Right renal pelvis (tissue), 4 donors: ENCODE measurements around the gene LIMS2. TPM values are rescaled to one million over a fixed set of nuclear protein-coding genes. Genes with fewer than 3 reads are reported as not detected.

Experiments used
- DNase-seq, 4 donors: peaks; one replicate each; pipeline ENCODE4 v3.0.0-alpha.2; 2013; ENCODE audit warnings: low read depth in 4 of 4, low spot score in 3 of 4, missing footprints in 1 of 4
- polyA plus RNA-seq, 4 donors: library from polyadenylated mRNA; unstranded; fragments of 120-200 nt; gene quantifications; one replicate each; pipeline ENCODE4 v1.2.1, GENCODE V29; 2013; ENCODE audit not compliant: insufficient read length in 4 of 4

LIMS2 gene
- polyA plus RNA-seq, 4 donors = 17.5 to 23.6 (median 21.2) TPM

- no peak for DNase-seq
Measured at GRCh38 chr2:127659408-127660290, 15.7 kb downstream of the LIMS2 start.

DNA sequence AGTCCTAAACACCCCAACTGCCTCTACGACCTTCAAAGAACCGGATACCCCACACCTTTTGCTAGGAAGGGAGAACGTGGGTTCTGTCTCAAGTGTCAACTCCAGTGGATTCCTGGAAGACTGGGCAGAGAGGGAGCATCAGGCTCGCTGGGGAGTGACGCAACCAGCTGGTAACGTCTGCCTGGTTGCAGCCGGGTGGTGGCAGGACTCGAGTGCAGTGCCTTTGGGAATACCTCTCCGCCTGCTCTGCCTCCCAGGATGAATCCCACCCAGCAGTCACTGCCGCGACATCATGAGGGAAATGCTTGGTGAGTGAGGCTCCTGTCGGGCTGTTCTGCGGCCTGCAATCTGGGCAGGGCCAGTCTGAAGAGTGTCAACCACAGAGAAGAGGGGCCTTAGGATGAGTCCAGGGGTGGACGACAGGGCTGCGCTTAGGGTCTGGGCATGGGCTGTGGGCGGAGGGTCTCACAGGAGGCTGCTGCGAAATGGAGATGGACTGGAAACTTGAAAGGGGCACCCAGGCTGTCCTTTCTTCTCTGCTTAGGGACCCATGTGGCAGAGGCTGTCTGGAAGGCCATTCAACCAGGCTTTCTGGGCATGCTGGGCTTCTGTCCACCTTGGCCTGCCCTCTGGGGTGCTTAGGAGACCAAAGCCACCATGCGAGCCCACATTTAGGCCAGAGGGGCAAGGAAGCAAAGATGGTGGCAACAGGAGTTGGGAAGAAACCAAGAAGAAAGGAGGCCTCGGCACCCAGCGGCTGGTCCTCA lies 16.5 kb downstream of the LIMS2 start:
- DNase-seq = no peak

- DNase-seq = no peak
Measured at GRCh38 chr2:127658146-127658545, 17.2 kb downstream of the LIMS2 start.

DNA sequence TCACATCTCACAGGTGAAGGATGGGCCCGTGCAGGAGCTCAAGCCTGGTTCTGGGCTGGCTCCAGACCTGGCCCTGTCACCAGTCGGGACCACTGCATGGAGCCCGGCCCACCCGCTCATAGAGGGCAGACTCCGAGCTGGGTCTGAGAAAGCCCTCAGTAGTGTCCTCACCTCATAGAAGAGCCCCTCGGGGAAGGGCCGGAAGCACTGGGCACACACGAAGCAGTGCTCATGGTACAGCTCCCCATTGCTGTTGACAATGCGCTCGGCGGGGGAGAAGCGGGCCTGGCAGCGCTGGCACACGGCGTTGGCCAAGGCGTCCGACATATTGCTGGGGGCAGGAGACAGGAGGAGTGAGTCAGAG lies 18.1 kb downstream of the LIMS2 start:
- no peak for DNase-seq

DNA sequence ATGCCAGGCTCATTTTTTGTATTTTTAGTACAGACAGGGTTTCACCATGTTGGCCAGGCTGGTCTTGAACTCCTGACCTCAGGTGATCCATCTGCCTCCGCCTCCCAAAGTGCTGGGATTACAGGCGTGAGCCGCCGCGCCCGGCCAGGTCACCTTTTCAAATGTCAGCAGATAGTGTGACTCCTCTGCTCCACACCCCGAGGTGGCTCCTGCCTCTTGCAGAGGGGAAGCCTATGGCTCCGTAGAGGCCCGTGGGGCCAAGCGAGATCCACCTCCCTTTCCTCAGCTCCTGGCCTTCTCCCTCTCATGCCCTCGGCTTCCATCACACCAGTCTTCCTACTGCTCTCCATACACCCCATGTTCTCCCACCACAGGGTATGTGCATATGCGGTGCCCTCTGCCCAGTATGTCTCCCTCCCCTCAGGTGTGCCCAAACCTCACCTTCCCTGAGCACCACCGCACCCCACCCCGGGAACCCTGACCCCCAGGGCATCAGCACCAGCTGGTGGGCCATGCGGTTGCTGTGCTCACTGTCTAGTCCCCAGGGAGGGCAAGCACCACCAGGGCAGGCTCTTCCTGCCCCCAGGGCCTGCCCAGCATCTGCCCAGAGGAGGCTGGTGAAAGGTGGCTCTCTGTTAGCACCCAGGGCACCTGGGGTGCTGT lies 18.6 kb downstream of the LIMS2 start:
- DNase-seq = no peak

DNA sequence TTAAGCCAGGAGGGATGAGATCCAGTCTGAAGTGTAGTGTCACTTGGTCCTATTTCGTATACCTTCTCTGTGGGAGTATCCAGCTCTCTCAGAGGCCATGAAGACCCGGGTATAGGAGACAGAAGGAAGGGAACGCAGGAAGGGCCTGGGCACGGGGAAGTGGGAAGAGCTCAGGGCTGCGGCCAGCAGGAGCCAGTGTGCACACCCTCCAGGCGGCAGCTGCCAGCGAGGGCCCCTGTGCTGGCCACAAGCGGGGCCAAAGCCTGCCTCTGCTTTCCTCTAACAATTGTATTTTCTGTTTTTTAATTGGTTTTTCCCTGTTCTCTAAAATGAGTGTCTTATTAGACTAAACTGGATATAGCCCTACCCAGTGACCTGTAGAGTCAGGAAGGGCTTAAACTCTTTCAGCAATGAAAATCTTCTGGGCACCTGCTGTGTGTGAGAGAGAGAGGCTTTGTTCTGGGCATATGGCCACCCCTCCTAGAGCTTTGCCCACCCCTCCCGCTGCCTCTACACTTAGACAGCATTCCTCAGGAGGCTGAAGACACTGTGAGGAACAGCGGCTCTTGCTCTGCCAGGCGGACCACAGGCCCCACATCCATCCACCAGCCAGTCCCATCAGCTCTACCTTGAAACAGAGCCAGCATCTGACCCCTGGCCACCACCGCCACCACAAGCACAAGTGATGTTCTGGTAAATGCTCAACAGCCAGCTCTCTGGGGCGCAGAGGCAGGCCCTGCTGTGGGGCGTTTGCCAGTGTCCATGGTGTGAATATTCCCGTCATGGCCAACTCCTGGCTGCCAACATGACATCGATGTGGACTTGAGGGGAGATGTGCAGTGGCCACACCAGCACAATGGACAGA lies 19.9 kb downstream of the LIMS2 start:
- no peak for DNase-seq

DNA sequence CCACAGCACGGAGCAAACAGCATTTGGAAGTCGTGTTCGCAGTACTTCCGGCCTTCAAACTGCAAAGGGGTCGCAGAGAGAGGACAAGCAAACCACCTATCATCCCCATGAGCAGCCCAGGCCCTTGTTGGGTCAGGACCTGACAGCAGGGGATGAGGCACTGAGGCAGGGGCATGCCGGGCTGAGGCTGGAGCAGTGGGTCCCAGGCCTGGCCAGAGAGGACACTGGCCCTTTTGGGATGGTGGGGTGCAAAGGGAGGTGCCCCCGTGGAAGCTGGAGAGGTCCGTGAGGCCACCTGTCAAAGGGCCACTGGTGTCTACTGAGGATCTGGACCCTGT lies 20.5 kb downstream of the LIMS2 start:
- DNase-seq = no peak

GRCh38 chr2:127654084-127654837 lies 21.1 kb downstream of the LIMS2 start:
- DNase-seq = no peak

DNA sequence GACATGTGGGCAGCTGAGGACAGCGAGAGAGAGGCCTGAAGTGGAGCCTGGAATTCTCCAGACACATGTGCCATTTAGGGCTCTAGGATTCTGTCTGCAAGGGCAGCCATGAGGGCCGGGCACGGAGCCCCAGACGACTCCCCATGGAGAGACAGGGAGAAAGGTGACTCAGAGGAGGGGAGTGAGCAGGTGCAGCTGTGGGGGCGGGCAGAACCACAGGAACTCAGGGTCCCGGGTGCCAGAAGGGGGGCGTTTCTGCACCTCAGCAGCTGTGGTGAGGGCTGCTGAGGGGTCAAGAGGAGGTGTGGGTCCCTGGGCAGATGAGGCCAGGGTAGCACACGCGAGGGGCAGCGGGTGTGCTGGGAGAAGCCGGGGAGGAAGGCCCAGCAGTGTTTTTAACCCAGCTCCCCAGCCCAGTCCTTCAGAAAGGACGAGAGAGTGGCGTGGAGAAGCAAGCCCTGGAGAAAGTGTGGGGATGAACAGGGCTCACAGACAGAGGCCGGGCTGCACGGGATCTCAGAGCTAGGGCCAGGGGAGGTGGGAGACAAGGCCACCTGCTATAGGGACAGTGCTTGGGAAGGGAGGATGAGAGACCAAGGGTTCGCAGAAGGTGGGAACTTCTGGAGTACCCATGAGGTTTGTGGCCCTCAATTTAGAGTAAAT lies 21.8 kb downstream of the LIMS2 start:
- no peak for DNase-seq

DNA sequence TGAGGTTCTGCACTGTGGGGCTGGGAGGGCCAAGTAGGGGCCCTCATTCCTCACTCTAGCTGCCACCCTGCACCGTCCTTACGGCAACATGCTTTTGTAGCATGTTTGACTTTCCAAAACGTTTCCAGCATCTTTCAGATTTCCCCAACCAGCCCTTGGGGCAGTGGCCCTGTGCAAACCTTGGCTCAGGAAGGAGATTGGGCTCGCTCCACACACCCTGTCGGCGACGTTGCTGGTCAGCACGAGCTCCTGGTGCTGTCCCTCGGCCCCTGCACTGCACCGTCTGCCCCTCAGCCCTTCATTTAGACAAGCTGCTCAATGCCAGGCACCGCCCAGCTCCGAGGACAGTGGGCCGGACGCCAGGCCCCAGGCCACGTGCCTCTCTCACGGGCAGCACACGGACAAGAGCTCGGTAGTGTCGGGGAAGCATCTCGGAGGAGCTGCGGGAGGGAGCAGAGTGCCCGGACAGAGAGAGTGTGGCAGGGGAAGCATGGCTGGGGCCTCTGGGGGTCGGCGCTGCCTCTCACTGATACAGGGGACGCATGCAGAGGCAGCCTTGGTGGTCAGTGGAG lies 22.5 kb downstream of the LIMS2 start:
- no peak for DNase-seq

DNA sequence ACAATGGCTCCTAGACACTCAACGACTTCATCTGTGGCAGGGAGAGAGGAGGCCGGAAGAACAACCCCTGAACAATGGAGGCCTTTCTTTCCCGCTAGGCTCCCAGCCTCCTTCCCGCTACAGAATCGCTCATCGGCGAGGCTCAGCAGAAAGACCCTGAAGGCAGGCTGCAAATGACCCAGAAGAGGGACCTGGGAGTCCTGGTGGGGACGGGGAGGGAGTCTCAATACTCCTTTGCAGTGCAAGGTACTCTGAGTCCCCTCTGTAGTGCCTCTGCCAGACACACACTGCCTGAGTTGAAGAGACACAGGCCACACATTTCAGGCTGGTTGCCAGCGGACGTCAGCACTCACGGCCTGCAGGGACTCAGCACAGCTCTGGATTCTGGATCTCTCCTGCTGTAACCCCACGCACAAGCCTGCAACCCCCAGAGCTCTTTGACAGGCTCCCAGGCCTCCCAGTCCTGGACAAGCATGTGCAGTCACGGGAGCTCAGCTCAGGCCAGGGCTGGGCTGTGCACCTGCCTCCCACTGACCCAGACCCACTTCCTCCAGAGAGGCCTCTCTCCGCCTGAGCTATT lies 23.3 kb downstream of the LIMS2 start:
- no peak for DNase-seq

DNA sequence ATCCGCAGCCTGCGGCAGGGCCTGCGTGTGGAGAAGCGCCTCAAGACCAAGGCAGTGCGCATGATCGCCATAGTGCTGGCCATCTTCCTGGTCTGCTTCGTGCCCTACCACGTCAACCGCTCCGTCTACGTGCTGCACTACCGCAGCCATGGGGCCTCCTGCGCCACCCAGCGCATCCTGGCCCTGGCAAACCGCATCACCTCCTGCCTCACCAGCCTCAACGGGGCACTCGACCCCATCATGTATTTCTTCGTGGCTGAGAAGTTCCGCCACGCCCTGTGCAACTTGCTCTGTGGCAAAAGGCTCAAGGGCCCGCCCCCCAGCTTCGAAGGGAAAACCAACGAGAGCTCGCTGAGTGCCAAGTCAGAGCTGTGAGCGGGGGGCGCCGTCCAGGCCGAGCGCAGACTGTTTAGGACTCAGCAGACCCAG lies 23.9 kb downstream of the LIMS2 start:
- DNase-seq = no peak

GRCh38 chr2:127650785-127651380 lies 24.4 kb downstream of the LIMS2 start:
- DNase-seq = no peak

DNA sequence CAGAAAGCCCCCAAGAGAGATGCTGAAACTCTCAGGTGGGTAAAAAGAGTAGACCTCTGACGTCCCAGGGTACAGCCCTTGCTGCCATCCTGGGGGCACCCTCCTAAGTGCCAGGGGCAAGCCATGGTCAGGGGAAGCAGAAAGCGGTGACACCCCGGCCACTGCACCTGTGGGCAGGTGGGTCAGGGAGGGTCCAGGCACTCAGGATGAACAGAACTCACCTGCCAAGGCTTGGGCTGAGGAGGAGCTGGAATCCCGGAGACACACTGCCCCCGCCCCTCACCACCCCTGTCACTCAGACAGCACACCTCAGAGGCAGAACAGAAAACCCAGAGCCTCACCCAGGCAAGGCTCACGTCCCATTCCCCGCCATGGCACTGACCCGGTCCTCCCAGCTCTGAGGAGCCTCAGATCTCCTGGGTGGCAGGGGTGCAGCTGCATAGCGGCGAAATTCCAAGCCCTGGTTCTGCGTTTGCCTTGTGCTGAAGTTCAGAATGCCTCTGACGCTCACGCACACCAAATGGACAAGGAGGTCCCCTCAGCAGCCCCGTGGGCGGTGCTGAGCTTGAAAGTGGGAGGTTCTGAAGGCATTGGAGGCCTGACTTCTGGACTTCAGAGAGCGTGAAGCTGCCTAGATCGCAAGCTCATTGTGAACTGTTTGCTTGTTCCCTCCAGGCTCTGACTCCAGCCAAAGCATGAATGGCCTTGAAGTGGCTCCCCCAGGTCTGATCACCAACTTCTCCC lies 25.1 kb downstream of the LIMS2 start:
- DNase-seq = no peak

- peak in 3 of 4 donors; percentile 60 to 62 (median 61) for DNase-seq
Measured at GRCh38 chr2:127649684-127650040, 25.7 kb downstream of the LIMS2 start.

- DNase-seq = no peak
Measured at GRCh38 chr2:127649100-127649611, 26.2 kb downstream of the LIMS2 start.

DNA sequence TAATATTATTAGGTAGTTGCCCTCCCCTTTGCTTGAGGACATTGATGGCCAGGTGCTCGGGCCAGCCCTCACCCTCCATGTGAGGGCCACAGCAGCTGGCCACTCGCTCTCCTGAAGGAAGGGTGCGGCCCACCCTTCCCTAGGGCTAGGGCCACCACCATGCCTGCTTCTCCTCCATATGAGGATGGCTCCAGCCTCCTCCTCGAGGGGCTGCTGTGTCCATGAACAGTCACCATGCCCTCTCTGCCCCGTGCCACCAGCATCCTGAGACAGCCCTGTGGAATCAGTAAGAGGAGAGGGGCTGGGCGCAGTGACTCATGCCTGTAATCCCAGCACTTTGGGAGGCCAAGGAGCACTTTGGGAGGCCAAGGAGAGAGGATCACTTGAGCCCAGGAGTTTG lies 27.0 kb downstream of the LIMS2 start:
- DNase-seq = no peak
